NCI-H82 treated with DMSO at 0.1 percent for 48 hours (cell line): ENCODE measurements around the gene STK4.
"Not testable (repeated sequence)": the region's sequence is repeated elsewhere in the genome, so short reads cannot be mapped to it uniquely, and the experiment has no call there.

ENCODE experiments used
- DNase-seq: peaks from one replicate; lab custom pipeline; 2025; ENCODE audit not compliant: unreplicated experiment; lab: John Stamatoyannopoulos, UW

Gene STK4

GRCh38 chr20:44981736-44982406, 15.6 kb downstream of the STK4 start:
- no peak for DNase-seq

DNA sequence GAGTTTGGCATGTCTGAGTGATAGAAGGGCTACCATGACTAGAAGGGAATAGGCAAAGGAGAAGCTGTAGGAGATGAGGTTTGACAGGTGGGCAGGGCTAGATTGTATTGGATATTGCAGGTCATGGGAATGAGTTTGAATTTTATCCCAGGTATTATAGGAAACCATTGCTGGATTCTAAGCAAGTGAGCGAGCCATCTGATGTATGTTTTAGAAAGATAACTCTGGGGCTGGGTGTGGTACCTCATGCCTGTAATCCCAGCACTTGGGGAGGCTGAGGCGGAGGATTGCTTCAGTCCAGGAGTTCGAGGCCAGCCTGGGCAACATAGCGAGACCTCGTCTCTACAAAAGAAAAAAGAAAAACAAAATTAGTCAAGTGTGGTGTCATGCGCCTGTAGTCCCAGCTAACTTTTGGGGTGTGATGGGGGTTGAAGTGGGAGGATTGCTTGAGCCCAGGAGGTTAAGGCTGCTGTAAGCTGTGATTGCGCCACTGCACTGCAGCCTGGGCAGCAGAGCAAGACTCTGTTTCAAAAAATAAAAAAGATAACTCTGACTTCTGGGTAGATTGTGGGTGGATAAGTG, 16.9 kb downstream of the STK4 start:
- DNase-seq = no peak

- no peak for DNase-seq
These were observed 22.4 kb downstream of the STK4 start for GRCh38 chr20:44988631-44989171.

DNA sequence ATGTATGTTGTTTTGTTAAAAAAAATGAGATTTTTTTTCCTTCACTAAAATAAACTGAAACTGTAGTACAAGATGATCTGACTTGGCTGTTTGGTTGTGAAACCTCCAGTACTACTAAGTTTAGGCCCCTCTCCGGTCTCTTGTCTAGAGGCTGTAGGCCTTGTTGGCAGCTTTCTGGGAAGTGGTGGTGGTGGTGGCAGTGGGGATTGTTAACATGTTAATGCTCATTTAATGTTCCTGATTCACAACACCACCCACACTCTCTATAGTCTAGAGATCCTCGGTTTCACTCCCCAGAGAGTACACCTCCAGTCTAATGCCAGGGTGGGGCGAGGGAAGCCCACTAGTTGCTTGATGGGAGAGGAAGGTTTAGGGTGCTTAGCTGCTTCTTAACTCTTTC, 24.1 kb downstream of the STK4 start:
- no peak for DNase-seq

DNA sequence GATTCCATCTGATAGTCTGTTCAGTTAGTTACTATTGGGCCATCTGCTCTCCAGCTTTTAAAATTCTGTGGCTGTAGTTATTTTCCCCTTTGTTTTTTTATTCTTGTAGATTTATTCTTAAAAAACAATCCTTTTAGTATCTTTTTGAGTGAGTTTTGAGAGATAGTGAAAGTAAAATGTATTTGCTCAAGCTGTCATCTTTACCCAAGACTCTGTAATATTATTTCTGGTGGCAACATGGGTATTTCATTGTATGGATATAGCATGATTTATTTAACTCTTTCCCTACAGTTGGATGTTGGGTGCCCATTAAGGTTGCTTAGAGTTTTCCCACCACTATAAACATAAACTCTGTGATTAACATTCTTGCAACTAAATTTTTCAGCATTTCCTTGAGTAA, 24.6 kb downstream of the STK4 start:
- no peak for DNase-seq

GRCh38 chr20:44993343-44993742, 27.0 kb downstream of the STK4 start:
- DNase-seq = no peak

- DNase-seq = no peak
These were observed 30.9 kb downstream of the STK4 start for GRCh38 chr20:44997171-44997570.

DNA sequence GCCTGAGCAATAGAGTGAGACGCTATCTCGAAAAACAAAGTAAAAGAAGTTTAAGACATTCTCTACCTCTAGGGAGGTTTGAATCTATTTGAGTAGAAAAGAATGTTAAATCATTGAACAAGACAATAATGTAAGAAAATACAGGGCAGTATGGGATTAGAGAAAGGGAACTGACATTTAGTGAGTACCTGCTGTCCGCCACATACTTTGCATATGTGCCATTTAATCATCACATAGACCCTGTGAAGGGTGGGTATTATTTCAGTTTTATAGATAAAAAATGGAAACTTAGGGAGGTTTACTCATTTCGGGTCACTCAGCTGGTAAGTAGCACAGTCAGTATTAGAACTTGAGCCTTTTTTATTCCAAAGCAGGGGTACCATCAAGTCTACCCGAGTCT, 31.4 kb downstream of the STK4 start:
- DNase-seq = no peak

GRCh38 chr20:45008521-45009049, 42.3 kb downstream of the STK4 start:
- no peak for DNase-seq

DNA sequence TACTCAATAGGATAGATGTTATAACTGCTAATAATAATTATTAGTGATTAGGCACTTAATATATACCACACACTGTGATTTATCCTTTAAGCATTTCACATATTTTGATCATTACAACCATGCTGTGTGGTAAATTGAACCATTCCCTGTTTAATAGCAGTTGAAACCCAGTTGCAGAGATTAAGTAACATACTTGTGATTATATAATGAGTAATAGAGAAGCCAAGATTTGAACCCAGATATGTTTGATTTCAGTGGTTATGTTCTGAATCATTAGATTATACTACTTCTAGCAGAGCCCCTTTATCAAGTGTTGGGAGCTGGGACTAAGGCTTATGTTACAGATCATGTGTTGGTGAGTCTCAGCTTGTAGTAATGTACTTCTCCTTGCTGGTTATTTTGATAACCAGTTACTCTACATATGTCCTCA, 44.1 kb downstream of the STK4 start:
- DNase-seq = no peak

DNA sequence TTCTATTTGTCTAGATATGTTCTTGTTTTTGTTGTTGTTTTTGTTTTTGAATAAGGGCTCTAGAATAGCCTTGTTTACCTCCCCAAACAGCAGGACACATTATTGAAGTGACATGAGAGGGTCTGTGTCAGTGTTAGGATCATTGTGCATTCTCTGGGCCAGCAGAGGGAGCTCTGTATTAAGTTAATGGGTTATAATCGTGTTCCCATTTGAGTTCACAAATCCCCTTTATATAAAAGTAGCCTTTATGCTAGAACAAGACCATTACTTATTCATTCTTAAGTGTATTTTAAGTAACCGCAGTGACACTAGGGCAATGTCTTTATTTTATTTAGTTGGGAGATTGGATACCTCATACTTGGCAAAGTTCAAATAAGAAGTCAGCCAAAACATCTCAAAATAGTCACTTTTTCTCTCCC, 44.8 kb downstream of the STK4 start:
- peak; percentile 41 for DNase-seq

DNA sequence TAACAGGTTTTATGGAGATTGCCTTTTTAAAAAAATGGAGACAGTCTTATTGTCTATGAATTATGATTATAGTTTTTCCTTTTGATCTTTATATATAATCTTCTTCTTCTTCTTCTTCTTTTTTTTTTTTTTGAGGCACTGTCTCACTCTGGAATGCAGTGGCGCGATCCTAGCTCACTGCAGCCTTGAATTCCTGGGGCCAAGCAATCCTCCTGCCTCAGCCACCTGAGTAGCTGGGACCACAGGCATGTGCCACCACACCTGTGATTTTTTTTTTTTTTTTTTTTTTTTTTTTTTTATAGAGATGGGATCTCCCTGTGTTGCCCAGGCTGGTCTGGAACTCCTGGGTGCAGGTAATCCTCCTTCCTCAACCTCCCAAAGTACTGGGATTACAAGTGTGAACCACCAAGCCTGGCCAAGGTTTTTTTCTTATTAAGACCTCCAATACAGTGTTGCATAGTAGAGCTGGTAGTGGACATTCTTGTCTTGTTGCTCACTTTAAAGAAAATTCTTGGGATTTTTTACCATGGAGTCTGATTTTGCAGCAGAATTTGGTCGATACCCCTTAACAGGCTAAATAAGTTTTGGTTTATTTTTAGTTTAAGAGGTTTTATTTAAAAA, 46.5 kb downstream of the STK4 start:
- DNase-seq = no peak

GRCh38 chr20:45014131-45014530, 47.8 kb downstream of the STK4 start:
- DNase-seq = not testable (repeated sequence)

- no peak for DNase-seq
These were observed 48.5 kb downstream of the STK4 start for GRCh38 chr20:45014671-45015415.

DNA sequence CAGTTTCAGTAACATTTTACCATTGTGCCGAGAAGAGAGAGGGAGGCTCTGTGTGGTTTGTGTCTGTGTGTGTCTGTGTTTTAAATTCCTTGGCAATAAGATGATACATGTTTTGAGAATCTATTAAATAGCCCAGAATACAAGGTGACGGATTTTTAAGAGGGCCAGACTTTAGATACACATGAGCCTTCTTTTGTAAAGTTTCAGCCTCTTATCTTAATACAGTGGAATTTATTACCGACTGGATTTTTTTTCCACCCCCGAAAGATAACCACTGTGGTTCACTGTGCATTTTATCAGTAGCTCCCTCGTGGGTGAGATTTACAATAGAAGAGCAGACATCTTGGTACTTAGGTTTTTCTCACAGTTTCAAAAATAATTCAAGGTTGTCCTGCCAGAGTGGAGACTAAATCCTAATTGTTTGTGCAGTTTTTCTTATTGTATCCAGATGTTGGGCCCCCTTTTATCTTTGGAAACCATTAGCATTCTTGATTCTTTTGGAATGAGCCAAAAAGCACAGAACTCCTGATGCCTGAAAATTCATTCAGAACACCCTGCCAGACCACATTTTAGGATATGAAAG, 49.9 kb downstream of the STK4 start:
- no peak for DNase-seq

- DNase-seq = no peak
These were observed 51.0 kb downstream of the STK4 start for GRCh38 chr20:45017281-45017680.

DNA sequence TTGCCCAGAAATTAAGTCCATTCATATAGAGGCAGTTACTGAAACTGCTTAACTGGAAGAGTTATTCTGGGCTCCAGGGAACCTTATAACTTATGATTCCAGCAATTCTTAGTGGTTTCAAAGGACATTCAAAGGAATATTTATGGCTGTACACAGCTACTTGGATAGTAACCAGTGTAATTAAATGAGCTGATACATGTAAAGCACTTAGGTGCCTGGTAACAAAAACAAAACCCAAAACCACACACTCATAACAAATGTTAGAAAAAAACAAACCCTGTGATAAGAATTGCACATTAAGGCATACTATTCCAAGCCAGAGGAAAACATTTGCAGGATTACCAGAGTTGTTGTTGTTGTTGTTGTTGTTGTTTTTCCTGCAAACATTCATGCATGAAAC, 51.5 kb downstream of the STK4 start:
- DNase-seq = no peak

DNA sequence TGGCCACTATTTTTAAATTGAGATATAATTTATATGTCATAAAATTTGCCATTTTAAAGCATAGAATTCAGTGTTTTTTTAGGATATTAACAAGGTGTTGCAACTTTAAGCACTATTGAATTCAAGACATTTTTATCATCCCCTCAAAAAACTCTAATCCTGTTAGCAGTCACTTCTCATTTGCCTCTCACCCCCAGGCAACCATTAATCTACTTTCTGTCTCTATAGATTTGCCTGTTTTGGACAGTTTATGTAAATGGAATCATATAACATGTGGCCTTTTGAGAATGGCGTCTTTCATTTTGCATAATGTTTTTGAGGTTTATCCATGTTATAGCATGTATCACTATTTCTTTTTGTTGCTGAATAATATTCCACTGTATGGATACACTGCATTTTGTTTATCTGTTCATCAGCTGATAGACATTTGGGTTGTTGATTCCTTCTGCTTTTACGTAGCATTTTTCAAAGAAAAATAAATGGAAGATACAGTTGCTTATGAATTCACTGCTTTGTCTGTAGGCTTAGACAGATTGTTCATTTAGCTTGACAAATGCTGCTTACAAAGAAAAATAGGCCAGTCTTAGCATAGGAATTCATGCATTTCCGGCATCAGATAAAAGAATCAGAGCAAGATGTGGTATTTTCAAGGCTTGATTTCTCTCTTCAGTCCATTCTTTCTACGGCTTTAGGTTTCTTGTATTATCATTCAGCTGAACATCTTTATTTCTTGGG, 52.9 kb downstream of the STK4 start:
- no peak for DNase-seq

GRCh38 chr20:45019762-45020123, 53.4 kb downstream of the STK4 start:
- DNase-seq = no peak

DNA sequence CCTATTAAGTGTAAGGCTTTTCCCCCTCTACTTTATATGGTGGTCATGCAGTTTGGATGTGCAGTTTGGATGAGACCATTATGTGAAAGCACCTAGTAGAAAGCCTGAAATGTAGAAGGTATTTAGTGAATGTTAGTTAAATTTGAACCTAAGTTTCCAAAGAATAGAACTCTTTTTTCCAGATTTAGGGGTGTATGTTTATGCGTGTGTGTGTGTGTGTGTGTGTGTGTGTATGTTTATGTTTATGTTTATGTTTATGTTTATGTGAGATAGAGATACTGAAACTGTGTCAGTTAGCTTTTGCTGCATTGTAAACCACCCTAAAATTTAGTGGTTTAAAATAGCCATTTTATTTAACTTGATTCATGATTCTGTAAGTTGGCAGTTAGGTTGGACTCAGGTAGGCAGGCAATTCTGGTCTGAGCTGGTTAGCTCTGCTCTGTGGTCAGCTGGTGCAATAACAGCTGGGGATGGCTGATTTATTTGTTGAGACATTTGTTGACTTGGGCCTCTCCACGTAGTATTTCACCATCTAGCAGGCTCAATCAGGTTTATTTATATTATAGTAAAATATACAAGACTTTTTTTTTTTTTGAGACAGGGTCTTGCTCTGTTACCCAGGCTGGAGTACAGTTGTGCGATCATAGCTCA, 54.0 kb downstream of the STK4 start:
- no peak for DNase-seq
